ENCODE measurements around the gene CLSTN1. TPM values are rescaled to one million over a fixed set of nuclear protein-coding genes. Genes with fewer than 3 reads are reported as not detected.

Gene CLSTN1
- total and polyA plus RNA-seq, 2 of the 8 experiments (the other 6 are each of a cell fraction or from before 2014, with no cell fraction given) = 34.2 to 97.4 TPM

- no peak for TF ChIP-seq SP1 (IDR thresholded peaks at IDR 0.05; ENCODE audit: low read depth, low read length)
- TF ChIP-seq HDAC2 (IDR thresholded peaks at IDR 0.05; ENCODE audit: borderline replicate concordance in 1 of 2, low read depth in 2 of 2, low read length in 2 of 2) = no peak
- TF ChIP-seq CHD7 (IDR thresholded peaks at IDR 0.05; ENCODE audit: insufficient replicate concordance, low read length) = no peak
- TF ChIP-seq NANOG (IDR thresholded peaks at IDR 0.05; ENCODE audit: insufficient read depth, low read depth, low read length, poor library complexity, severe bottlenecking) = no peak
- no peak for TF ChIP-seq RXRA (IDR thresholded peaks at IDR 0.05; ENCODE audit: insufficient read depth, low read depth, low read length)
- TF ChIP-seq ZNF274 (IDR thresholded peaks at IDR 0.05; ENCODE audit: borderline replicate concordance, extremely low read depth, low read length) = no peak
- no peak for TF ChIP-seq GABPA (IDR thresholded peaks at IDR 0.05; ENCODE audit: borderline replicate concordance, insufficient read depth, low read length)
- no peak for TF ChIP-seq CEBPB (IDR thresholded peaks at IDR 0.05; ENCODE audit: low read depth, low read length)
- TF ChIP-seq POU5F1 (IDR thresholded peaks at IDR 0.05; ENCODE audit: low read depth, low read length) = no peak
- TF ChIP-seq KDM4A (IDR thresholded peaks at IDR 0.05; ENCODE audit: low read depth, low read length, severe bottlenecking) = peak; percentile 41
These were observed 136.5 kb downstream of the CLSTN1 start (continued) for GRCh38 chr1:9687120-9687873.

All from H1 (cell line).